HT1080 (cell line): Measurements from ENCODE around the gene GAS2. TPM values are rescaled to one million over a fixed set of nuclear protein-coding genes. Genes with fewer than 3 reads are reported as not detected.
"Not testable (repeated sequence)": the region's sequence is repeated elsewhere in the genome, so short reads cannot be mapped to it uniquely, and the experiment has no call there.

ENCODE experiments used
- DNase-seq: peaks from one replicate; pipeline ENCODE4 v3.0.0-alpha.2; 2015; ENCODE audit warnings: low read depth
- polyA plus RNA-seq, 2 experiments: library from polyadenylated mRNA; depleted of rRNA; stranded (reverse); fragments of >200 nt; gene quantifications; 2 replicates each; pipeline ENCODE4 v1.2.3, GENCODE V29; 2015
- total RNA-seq: library from RNA; depleted of rRNA; stranded (reverse); fragments of >200 nt; shearing (Covaris generic); gene quantifications from 2 replicates; pipeline ENCODE4 v1.2.3, GENCODE V29; 2014; rRNA removed

GAS2 gene
- total RNA-seq: 0.82 and 2.3 TPM in 2 replicates
- polyA plus RNA-seq (2015; cell fraction: cytosol; rRNA removed): 0.59 and 1.1 TPM in 2 replicates
- polyA plus RNA-seq (2015; cell fraction: nucleus; rRNA removed): 1.2 and 1.4 TPM in 2 replicates

DNA sequence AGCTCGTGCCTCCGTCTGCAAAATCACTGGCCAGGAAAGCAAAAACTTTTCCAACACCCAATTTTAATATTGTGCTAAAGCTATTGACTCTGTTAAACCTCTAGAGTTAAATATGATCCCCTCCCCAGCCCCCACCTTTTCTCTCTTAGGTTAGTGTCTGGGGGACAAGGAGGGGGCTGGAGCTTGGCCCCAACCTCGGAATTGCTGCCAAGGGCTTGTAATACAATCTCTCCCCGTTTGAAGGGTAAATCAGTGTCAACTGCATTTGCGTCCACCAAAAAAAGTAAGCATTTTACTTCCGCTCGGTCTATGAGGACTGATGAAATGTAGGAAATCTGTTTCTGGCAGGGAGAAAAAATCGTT, at the start of gene GAS2:
Gene GAS2, plus strand, starts transcription at position 287 of the 363 bp plus-strand sequence. CDS start 8,259 bp downstream, outside the sequence.
- no peak for DNase-seq

DNA sequence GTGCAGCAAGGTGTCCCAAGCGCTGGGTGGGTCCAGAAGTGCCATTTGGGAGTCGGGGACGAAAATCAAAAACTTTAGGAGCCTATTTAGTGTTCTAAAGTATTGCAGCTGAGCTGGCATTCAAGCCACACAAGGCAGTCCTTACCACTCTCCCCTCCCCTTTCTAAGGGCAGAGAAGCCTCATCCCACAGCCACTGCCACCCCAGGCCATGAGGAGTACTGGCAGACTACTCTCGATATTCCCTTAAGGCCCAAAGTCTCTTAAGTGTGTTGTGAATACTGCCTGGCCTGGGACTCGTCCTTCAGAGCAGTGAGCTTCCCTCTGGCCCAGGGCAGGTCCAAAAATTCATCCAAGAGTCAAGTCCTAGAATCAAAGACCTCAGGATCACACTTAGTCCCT, 48.5 kb upstream of the GAS2 start:
- DNase-seq: no peak

DNA sequence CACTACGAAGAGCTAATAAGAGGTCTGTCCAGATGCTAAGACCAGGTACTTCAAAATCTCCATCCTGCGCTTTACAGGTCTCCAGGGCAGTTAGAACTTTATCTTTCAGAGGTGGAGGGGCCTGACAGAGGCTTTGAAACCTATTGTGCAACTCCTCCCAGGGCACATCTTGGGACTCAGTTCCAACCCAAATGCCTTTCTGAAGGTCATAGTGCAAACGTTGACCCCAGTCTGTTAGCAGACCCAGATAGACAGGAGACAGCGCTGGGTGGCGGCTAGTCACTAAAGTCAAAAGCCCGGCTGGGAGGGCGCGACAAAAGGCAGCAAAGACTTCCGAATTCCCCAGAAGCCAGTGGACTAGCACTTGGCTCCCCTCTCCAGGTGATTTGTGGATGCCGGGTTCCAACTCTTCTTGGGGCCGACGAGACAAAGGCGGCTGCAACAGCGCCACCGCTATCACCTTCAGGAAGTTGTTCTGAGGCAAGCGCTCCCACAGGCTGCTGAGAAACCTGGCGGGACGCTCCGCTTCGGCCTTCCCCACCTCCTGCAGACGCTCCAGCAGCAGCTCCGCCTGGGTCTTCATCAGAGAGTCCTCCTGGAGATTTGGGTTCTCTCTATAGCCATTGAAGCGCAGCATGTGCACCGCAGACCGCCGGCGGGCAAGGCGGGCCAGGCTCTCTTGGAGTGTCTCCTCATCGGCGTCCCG, 41.5 kb upstream of the GAS2 start:
- DNase-seq: peak; percentile 67

DNA sequence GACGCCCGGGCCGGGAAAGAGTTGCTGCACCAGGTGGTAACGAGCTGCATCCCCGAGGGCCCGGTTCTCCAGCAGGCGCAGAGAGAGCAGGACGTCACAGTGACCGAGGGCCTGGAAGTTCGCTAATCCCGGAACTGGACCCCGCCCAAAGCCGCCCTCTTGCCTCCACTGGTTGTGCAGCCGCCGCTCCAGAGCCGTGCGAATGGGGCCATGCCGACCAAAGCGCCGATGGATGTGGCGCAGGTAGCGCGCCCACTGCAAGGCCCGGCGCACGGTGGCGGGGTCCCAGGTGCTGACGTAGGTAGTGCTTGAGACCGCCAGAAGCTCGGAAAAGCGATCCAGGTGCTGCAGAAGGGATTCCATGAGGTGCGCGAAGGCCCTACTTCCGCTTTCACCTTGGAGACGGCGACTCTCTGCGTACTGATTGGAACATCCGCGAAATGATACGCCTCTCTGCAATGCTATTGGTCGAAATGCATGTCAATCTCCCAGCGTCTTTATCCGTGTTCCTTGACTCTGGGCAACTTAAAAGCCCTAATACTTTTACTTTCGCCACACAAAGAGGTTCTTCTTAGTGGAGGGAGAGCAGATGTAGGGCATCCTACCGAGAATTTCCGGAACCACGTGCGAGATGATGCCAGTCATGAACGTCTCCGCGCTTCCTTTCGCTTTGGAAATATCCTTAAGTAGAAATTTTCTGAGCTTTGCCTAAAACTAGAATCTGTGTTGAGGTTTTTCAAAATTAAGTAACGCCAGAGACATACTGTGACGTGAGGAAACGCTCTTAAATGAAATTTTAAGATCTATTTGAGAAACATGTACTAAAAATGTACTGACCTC, 40.7 kb upstream of the GAS2 start, which contains the start of gene FANCF:
Gene FANCF, minus strand, starts transcription at position 376 of the 840 bp plus-strand sequence. Its CDS starts 13 bp downstream, at position 363.
- peak; percentile 96 for DNase-seq

DNA sequence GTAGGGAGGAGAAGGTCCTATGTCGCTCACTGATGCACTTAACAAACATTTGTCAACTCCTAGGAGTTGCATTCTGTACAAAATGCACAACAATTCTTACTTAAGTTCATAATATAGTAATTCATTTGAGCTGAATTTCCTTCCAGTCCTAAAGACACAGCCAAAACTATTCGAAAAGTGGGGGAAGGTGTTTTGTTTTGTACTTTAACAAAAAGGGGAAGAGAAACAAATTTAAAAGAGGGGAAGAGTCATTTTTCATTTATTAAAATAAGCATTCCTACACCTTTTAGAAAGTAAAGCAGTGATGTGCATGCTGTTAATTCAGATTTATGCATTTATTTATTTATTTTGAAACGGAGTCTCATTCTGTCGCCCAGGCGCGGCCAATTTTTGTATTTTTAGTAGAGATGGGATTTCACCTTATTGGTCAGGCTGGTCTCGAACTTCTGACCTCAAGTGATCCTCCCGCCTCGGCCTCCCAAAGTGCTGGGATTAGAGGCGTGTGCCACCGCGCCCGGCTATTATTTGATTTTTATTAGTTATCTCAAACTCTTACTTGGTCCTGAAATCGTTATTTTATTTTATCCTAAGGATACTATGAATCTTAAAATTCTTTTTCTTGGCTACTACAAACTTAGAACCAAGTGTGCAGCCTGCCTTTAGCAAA, 39.7 kb upstream of the GAS2 start:
- no peak for DNase-seq

DNA sequence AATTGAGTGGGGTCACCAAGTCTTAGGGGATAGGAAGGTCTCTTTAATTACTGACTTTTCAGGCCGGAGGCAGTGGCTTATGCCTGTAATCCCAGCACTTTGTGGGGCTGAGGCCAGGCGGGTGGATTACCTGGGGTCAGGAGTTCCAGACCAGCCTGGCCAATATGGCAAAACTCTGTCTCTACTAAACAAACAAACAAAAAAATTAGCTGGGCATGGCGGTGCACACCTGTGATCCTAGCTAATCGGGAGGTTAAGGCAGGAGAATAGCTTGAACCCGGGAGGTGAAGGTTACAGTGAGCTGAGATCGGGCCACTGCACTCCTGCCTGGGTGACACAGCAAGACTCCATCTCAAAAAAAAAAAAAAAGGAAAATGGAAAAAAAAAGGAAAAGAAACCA, 39.0 kb upstream of the GAS2 start:
- DNase-seq: no peak

DNA sequence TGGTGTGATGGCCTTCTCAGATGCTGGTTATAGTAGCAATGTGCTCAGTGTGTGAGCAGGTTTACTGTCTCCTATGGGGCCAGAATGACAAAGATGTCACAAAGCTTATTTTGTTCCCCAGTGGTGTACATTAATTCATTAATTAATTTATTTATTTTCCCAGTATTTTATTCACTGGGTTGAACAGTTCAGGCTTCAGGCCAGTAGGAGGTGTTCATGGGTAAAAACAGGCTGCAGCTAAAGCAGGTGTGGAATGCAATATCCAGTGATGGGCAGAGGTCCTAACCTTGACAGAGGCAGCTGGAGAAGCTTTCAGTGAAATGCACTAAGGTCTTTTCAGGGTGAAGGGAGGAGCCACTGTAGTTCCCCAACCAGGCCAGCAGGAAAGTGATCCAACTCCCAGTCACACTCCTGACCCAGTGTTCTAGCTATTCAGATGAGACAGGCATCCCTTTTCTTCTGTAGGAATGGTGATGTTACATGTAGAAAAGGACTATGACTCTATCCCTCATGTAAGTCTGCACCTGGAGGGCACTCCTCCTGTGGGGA, 33.0 kb upstream of the GAS2 start:
- DNase-seq: no peak

DNA sequence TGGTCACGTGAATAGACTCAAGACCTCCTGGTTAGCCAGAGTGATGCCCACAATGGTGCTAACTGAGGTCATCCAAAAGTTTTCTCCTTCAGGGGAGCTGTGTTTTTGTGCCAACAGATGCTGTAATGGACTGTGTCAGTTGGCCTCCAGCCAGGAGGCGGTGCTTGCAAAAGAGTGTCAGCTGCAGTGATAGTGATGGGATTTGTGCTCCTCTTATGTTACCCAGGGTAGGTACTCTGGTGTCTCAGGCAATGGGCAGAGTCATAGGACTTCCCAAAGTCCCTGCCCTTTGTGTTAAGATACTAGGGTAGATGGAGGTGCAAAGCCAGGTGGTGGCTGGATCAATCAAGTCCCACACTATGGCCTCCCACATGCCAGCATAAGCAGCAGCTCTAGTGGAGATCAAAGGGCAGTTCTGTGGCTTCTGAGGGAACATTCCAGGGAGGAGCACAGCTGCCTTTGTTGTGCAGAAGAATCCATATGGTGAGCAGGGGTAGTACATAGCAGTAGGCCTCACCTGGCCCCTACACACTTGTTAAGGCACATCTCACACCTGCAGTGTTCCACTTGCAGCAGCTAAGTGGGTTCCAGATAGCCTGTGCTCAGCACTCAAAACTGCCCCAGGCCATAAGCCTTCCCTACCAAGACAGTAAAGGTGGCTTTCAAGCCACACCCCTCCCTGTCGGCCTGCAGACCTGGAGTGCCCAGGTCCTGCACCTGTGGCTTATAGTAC, 31.3 kb upstream of the GAS2 start:
- DNase-seq: peak; percentile 15

DNA sequence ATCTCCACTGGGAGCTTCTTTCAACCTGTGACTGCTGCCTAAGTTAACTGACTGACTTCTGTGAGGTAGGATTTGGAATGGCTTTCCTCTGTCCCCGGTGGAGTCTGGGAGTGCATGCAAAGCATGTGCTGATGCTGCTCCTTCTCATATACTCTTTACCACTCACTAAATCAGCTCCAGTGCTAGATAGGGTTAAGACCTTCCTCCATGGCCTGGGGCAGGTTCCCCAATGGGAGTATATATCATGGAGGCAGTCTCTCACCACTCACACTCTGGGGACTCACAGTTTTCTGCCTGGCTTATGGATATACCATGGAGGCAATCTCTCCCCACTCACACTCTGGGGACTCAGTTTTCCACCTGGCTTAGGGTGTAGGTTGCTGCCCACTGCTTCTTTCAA, 30.7 kb upstream of the GAS2 start:
- no peak for DNase-seq

DNA sequence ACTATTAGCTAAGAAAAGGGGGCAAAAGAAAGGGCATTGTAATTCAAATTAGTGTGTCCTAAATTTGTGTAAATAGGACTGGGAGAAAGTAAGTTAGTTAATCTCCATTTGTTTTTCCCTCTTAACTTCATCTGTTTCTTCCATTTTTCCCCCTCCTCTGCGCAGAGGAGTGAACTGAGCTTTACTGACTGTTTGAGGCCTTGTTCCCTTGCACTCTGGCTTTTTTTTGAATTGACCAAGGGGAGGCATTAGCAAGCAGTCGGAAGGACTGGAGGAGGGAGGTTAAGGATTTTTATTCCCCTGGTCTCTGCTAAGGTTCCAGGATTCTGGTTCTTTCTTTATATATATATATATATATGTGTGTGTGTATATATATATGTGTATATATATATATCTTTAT, 25.5 kb upstream of the GAS2 start:
- no peak for DNase-seq

DNA sequence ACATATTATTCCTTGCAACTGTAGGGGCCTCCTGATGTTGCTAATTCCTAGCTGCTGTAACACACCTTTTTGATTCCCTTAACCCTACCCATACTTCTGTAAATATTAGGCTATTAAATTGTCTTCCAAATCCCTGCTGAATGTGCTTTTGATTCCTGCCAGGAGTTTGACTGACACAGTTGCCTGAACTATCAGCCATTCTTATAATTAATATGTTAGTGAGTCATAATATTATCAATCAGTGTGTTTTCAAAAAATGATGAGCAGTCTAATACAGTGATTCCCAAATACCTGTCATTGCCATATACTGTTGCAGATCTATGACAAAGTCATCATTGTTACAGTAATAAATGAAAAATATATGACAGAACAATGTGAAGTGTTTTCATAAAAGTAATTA, 24.9 kb upstream of the GAS2 start:
- DNase-seq: no peak

DNA sequence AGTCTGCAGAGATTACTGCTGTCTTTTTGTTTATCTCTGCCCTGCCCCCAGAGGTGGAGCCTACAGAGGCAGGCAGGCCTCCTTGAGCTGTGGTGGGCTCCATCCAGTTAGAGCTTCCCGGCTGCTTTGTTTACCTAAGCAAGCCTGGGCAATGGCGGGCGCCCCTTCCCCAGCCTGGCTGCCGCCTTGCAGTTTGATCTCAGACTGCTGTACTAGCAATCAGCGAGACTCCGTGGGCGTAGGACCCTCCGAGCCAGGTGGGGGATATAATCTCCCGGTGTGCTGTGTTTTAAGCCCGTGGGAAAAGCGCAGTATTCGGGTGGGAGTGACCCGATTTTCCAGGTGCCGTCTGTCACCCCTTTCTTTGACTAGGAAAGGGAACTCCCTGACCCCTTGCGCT, 14.1 kb upstream of the GAS2 start:
- not testable (repeated sequence) for DNase-seq

DNA sequence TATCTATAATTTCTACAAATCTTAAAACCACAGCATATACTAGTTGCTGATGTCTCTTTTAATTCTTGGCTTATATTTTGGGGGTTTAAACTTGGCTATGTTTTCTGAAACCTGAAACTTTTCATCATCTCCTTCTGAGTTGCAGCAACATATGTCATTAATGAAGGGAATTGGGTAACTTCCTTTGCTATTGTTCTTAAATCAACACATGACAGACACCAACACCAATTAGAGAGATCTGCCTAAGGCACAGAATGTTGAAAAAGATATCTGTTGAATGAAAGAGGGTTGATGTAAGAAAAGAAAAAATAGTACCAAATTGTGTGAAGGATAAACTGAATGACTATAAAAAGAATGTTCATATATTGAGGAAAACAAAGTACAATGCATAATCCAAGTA, 10.3 kb upstream of the GAS2 start:
- DNase-seq: no peak

DNA sequence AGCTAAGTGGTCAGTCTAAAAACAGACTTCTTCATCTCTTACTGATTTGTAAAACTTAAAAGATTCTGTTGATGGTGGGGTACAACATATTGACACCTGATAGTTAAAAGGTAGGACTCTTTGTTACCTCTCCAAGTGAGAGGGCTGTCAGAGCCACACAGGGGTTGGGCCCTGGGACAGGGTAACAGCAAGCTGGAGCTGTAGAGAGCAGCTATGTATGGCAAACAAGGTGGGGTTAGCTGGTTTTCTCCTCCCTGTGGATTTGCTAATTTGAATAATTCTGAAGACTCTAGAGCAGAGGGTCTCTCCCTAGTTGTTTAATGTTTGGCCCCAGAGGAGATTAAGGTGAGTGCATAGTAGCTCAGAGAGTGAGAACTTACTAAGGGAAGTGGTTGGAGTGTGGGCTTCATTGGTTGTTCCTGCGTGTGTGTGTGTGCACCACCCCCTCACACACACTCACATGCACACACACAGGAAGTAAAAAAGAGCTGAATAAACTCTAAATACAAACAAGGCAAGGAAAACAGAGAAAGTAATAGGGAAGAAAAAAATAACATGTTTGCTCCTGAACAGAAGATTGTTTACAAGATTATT, 9.2 kb upstream of the GAS2 start:
- no peak for DNase-seq

DNA sequence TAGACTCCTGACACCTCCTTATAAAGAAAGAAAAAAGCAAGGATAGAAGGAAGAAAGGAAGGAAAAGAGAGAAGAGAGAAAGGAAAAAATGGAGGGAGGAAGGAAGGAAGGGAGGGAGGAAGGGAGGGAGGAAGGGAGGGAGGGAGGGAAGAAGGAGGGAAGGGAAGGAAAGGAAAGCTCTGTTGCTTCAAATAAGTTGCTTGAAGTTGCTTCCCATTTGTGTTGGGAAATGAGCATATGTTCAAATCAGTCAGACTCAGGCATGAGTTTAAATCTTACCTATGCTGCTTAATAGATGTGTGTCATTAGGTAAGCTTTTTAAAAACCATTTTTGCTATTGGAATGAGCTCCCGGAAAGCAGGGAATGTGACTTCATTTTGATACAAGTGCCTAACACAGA, 6.6 kb upstream of the GAS2 start:
- no peak for DNase-seq

DNA sequence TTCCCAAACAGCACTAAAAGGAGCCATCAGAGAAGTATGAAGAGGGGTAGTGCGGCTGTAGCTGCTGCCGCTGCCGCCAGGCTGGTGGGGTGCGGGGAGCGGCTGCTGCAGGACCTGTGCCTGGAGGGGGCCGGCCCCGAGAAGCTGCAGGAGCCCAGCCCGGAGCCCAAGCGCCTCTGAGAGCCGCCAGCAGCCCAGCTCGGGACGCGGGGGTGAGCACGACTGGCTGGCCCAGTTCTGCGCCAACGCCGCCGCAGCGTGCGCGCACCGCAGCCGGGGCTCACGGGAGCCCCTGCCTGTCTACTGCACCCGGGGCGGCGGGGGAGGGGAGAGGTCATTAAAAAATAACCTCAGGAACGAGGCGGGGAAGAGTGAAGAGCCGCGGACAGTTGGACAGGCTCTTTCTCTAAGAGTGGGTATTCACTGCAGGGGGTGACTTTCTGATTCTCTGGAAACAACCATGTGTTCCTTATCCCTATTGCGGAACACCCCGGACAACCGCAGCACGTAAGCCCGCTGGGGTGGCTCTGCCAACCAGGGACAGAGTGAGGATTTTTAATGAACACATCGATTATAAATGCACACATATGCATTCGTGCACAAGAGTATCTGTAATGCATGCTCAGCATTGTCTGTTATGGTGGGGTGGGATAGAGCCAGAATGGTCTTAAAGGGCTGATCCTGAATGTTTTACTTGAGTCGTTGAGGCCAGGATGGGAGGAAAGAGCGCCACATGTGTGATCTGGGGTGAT, 453 bp downstream of the GAS2 start:
- DNase-seq: no peak

DNA sequence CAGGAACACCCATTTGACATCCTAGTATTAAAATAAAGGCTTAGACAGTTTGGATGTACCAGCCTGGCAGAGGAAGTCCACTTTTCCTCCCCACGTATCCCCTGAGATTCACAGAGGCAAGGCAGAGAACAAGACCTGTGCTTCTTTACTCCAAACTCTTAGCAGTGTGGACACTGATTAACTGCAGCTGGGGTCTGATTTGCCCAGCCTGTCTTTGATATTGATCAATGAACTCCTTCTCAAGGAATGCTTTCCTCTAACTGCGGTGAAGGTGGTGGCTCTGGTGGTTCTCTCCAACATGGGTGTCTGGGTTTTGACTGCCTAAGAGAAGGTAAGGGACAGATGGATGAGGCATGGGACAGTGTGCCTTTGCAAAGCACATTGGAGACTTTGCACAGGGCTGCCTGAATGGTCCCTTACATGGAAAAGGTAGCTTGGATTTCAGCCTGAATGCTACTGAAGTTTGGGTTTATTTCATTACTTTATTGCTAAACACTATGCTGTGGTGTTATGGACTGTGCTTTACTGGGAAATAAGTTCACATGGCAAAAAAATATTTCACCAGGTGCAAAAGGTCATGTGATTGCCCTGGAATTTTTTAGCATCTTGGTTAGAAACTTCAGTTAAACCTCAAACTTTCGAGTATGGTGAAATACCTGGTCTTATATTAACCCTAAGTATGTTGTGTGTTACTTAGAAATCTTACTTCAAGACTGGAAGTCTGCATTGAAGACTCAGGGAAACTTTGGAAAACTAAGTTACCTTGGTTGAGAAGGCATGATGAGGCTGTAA, 1.8 kb downstream of the GAS2 start:
- no peak for DNase-seq

DNA sequence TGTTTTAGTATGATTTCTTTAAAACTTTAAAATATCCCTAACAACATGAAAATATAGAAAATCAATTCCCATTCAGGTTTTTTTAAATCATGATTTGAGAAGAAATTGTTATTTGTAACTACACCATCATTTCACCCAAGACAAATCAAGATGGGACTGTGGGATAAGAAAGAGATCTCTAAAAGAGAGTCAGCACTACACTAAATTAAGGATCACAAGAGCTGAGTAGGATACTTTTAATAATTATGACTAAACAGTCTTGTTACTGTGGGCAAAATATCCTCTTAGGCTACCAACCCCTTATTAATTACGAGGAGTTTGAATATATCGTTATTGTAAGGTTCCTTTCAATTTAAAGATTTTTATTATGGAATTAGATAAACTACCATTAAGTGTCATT, 3.0 kb downstream of the GAS2 start:
- no peak for DNase-seq

DNA sequence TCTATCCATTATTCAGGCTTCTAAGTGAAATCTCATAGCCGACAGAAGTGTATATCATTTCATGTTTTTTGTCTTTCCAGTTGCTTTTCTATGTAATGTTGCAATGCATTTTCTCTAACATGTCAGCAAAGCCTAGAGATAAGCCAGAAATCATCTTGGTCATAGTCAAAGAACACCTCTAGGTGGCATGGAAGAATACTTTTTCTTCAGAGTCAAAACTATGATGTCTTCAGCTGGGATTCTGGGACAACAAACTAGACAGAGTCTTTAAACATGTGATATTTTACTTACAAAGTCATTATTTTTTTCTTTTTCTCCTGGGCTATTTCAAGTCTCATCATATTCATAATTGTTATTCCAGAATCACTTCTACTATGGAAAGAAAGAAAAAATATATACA, 4.4 kb downstream of the GAS2 start:
- DNase-seq: peak; percentile 23
